HEK293 (cell line): Measurements from ENCODE around the gene HDLBP.

Source experiments
- CTCF ChIA-PET: fragments of 350-600 bp; formaldehyde crosslinking; extraction: SDS; loops from one replicate; lab custom pipeline; 2021; ENCODE audit warnings: antibody characterized with exemption; lab: Yijun Ruan, JAX
- POLR2A ChIA-PET: fragments of 300-600 bp; formaldehyde crosslinking; extraction: SDS; loops from one replicate; lab custom pipeline; 2020; ENCODE audit warnings: antibody characterized with exemption, inconsistent platforms; lab: Yijun Ruan, JAX
- H3K27ac ChIP-seq: fragments of 200-500 bp; sonication (Bioruptor generic); 2 replicates; pipeline ENCODE4 v1.5.1; 2014; ENCODE audit warnings: low read depth, low read length, control low read depth, inconsistent platforms; ENCODE audit errors: extremely low read depth
- H3K36me3 ChIP-seq, 2 experiments: fragments of 200-500 bp in 1 of 2; sonication (Bioruptor generic) in 1 of 2; 1 replicate in 1 of 2; 2 replicates in 1 of 2; pipeline ENCODE4 v1.5.1; 2014 to 2017; ENCODE audit warnings: inconsistent platforms in 2 of 2, low read length in 2 of 2; ENCODE audit not compliant: control insufficient read depth in 2 of 2, insufficient read depth in 1 of 2
- H3K4me1 ChIP-seq: fragments of 200-500 bp; sonication (Bioruptor generic); 2 replicates; pipeline ENCODE4 v1.5.1; 2014; ENCODE audit warnings: mild to moderate bottlenecking, low read length, inconsistent platforms; ENCODE audit not compliant: control insufficient read depth, insufficient read depth
- H3K4me3 ChIP-seq: 2 replicates; pipeline ENCODE4 v1.5.1; 2011; ENCODE audit warnings: low read depth, mild to moderate bottlenecking, control low read depth, low read length, moderate library complexity
- H3K9me3 ChIP-seq: fragments of 200-500 bp; sonication (Bioruptor generic); 2 replicates; pipeline ENCODE4 v1.5.1; 2014; ENCODE audit warnings: low read depth, low read length, inconsistent platforms; ENCODE audit not compliant: control insufficient read depth, insufficient read depth
- HOXD13 ChIP-seq: sonication (generic); formaldehyde crosslinking; IDR thresholded peaks from 2 replicates; pipeline ENCODE4 v1.8.0; 2022; ENCODE audit warnings: missing genetic modification reagents, borderline replicate concordance
- KLF7 ChIP-seq: fragments of 450-650 bp; formaldehyde crosslinking; IDR thresholded peaks from 2 replicates; pipeline ENCODE4 v1.5.1; 2016; ENCODE audit warnings: missing biosample characterization, missing genetic modification characterization, borderline replicate concordance
- ZBTB20 ChIP-seq: fragments of 450-650 bp; formaldehyde crosslinking; IDR thresholded peaks from 2 replicates; pipeline ENCODE4 v1.5.1; 2016; ENCODE audit warnings: missing biosample characterization, missing genetic modification characterization
- ZBTB8A ChIP-seq: fragments of 450-650 bp; formaldehyde crosslinking; IDR thresholded peaks from 2 replicates; pipeline ENCODE4 v1.5.1; 2016; ENCODE audit warnings: missing biosample characterization, missing genetic modification characterization
- ZNF112 ChIP-seq: fragments of 450-650 bp; formaldehyde crosslinking; IDR thresholded peaks from 2 replicates; pipeline ENCODE4 v1.5.0; 2017; ENCODE audit warnings: missing biosample characterization, missing genetic modification characterization
- ZNF138 ChIP-seq: fragments of 450-650 bp; formaldehyde crosslinking; IDR thresholded peaks from 2 replicates; pipeline ENCODE4 v1.5.1; 2016; ENCODE audit warnings: missing biosample characterization, missing genetic modification characterization, borderline replicate concordance
- ZNF184 ChIP-seq: fragments of 450-650 bp; IDR thresholded peaks from 2 replicates; pipeline ENCODE4 v1.5.1; 2018; ENCODE audit warnings: missing biosample characterization, mild to moderate bottlenecking, missing genetic modification characterization
- ZNF248 ChIP-seq: fragments of 450-650 bp; formaldehyde crosslinking; IDR thresholded peaks from 2 replicates; pipeline ENCODE4 v1.5.1; 2017; ENCODE audit warnings: missing biosample characterization, missing genetic modification characterization
- ZNF341 ChIP-seq: fragments of 450-650 bp; formaldehyde crosslinking; IDR thresholded peaks from 2 replicates; pipeline ENCODE4; 2016; ENCODE audit warnings: low read depth, missing biosample characterization, missing genetic modification characterization
- ZNF354C ChIP-seq: fragments of 450-650 bp; formaldehyde crosslinking; IDR thresholded peaks from 2 replicates; pipeline ENCODE4 v1.5.1; 2016; ENCODE audit warnings: missing biosample characterization, missing genetic modification characterization, low read depth, borderline replicate concordance
- ZNF394 ChIP-seq: fragments of 450-650 bp; formaldehyde crosslinking; IDR thresholded peaks from 2 replicates; pipeline ENCODE4 v1.5.1; 2016; ENCODE audit warnings: missing biosample characterization, missing genetic modification characterization, mild to moderate bottlenecking, moderate library complexity, borderline replicate concordance
- ZNF514 ChIP-seq: fragments of 450-650 bp; formaldehyde crosslinking; IDR thresholded peaks from 2 replicates; pipeline ENCODE4 v1.5.1; 2016; ENCODE audit warnings: missing biosample characterization, missing genetic modification characterization
- ZNF560 ChIP-seq: fragments of 450-650 bp; formaldehyde crosslinking; IDR thresholded peaks from 2 replicates; pipeline ENCODE4 v1.5.1; 2017; ENCODE audit warnings: missing biosample characterization, missing genetic modification characterization, borderline replicate concordance
- ZNF768 ChIP-seq: fragments of 450-650 bp; formaldehyde crosslinking; IDR thresholded peaks from 2 replicates; pipeline ENCODE4 v1.5.1; 2018; ENCODE audit warnings: missing biosample characterization, mild to moderate bottlenecking, missing genetic modification characterization
- TF ChIP-seq, protein P1 (sequence below): fragments of 450-650 bp; formaldehyde crosslinking; IDR thresholded peaks from 2 replicates; pipeline ENCODE4 v1.5.1; 2016; ENCODE audit warnings: missing biosample characterization, missing genetic modification characterization
- TF ChIP-seq, protein P2 (sequence below): fragments of 450-650 bp; formaldehyde crosslinking; IDR thresholded peaks from 2 replicates; pipeline ENCODE4 v1.5.1; 2016; ENCODE audit warnings: missing biosample characterization, missing genetic modification characterization
- TF ChIP-seq, protein P3 (sequence below): fragments of 450-650 bp; formaldehyde crosslinking; IDR thresholded peaks from 2 replicates; pipeline ENCODE4 v1.5.1; 2017; ENCODE audit warnings: missing biosample characterization, missing genetic modification characterization
- TF ChIP-seq, protein P4 (sequence below): fragments of 450-650 bp; formaldehyde crosslinking; IDR thresholded peaks from 2 replicates; pipeline ENCODE4 v1.5.1; 2016; ENCODE audit warnings: missing biosample characterization, missing genetic modification characterization

HDLBP gene

DNA sequence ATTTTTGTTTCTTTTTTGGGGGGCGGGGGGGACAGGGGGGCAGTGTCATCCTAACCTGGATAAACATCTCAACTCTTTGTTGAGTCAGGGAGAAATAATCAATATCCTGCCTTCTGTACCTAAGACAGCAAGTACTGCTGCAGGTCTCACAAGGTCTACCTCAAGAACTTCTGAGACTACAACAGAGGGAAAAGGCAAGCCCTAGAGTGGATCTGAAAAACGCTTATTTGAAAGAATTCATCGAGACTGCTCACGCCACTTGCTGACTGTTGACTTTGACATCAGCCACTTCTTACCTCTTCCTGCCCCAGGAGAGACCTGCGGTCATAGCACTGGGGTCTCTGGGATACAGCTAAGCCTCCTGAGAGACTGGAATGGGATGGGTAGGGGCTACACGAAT, 8.4 kb downstream of the HDLBP start:
- CTCF ChIA-PET, result no interaction called here
- TF ChIP-seq ZNF341 (tag by site-specific recombination) (no peak), ZNF184 (tag by site-specific recombination) (no peak)
- Histone ChIP-seq H3K36me3 (peaks cover 0 to 8% of the 10 kb centered on the region in 2 experiments; a peak in 1 of 3 replicates), H3K9me3 (no peaks in the 10 kb centered on the region), H3K4me1 (peaks cover 14% of the 10 kb centered on the region), H3K27ac (no peak overlapping the region), H3K4me3 (no peak overlapping the region)
- POLR2A ChIA-PET, result interaction anchor here (1.3 kb wide), 1 partner anchor 8 kb away, joined by 6 read pairs; the partner anchor contains the start of genes HDLBP and SEPTIN2

GRCh38 chr2:241304039-241304670, 11.3 kb downstream of the HDLBP start:
- no peak overlapping the region for H3K27ac ChIP-seq
- no peaks in the 10 kb centered on the region for H3K9me3 ChIP-seq
- ChIA-PET POLR2A (interaction anchor here (0.6 to 4.1 kb wide), 2 partner anchors 11 to 412 kb away, joined by 3 to 21 read pairs; partner anchors contain the start of genes HDLBP and SEPTIN2), CTCF (interaction anchor here (1.0 to 1.4 kb wide), 3 partner anchors 11 to 20 kb away, joined by 4 read pairs; partner anchors contain the start of gene HDLBP)
- peaks cover 8% of the 10 kb centered on the region for H3K4me1 ChIP-seq
- peaks cover 0 to 8% of the 10 kb centered on the region in 2 experiments; a peak in 1 of 3 replicates for H3K36me3 ChIP-seq
- H3K4me3 ChIP-seq, result no peak overlapping the region
- no peak for TF ChIP-seq ZNF138 (tag by site-specific recombination)
- no peak for TF ChIP-seq ZNF248
- TF ChIP-seq ZNF112 (tag by site-specific recombination), result no peak
- TF ChIP-seq ZBTB8A (tag by site-specific recombination), result no peak
- TF ChIP-seq, protein P1, sequence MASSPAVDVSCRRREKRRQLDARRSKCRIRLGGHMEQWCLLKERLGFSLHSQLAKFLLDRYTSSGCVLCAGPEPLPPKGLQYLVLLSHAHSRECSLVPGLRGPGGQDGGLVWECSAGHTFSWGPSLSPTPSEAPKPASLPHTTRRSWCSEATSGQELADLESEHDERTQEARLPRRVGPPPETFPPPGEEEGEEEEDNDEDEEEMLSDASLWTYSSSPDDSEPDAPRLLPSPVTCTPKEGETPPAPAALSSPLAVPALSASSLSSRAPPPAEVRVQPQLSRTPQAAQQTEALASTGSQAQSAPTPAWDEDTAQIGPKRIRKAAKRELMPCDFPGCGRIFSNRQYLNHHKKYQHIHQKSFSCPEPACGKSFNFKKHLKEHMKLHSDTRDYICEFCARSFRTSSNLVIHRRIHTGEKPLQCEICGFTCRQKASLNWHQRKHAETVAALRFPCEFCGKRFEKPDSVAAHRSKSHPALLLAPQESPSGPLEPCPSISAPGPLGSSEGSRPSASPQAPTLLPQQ, result no peak
- no peak for TF ChIP-seq ZNF514 (tag by site-specific recombination)
- TF ChIP-seq, protein P2, sequence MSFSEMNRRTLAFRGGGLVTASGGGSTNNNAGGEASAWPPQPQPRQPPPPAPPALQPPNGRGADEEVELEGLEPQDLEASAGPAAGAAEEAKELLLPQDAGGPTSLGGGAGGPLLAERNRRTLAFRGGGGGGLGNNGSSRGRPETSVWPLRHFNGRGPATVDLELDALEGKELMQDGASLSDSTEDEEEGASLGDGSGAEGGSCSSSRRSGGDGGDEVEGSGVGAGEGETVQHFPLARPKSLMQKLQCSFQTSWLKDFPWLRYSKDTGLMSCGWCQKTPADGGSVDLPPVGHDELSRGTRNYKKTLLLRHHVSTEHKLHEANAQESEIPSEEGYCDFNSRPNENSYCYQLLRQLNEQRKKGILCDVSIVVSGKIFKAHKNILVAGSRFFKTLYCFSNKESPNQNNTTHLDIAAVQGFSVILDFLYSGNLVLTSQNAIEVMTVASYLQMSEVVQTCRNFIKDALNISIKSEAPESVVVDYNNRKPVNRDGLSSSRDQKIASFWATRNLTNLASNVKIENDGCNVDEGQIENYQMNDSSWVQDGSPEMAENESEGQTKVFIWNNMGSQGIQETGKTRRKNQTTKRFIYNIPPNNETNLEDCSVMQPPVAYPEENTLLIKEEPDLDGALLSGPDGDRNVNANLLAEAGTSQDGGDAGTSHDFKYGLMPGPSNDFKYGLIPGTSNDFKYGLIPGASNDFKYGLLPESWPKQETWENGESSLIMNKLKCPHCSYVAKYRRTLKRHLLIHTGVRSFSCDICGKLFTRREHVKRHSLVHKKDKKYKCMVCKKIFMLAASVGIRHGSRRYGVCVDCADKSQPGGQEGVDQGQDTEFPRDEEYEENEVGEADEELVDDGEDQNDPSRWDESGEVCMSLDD, result no peak
- no peak for TF ChIP-seq HOXD13 (CRISPR knock-in tag)
- TF ChIP-seq, protein P3, sequence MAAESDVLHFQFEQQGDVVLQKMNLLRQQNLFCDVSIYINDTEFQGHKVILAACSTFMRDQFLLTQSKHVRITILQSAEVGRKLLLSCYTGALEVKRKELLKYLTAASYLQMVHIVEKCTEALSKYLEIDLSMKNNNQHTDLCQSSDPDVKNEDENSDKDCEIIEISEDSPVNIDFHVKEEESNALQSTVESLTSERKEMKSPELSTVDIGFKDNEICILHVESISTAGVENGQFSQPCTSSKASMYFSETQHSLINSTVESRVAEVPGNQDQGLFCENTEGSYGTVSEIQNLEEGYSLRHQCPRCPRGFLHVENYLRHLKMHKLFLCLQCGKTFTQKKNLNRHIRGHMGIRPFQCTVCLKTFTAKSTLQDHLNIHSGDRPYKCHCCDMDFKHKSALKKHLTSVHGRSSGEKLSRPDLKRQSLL (tag by site-specific recombination), result no peak
- no peak for TF ChIP-seq ZNF394
- no peak for TF ChIP-seq ZBTB20 (tag by site-specific recombination)
- TF ChIP-seq ZNF560 (tag by site-specific recombination), result no peak
- TF ChIP-seq, protein P4, sequence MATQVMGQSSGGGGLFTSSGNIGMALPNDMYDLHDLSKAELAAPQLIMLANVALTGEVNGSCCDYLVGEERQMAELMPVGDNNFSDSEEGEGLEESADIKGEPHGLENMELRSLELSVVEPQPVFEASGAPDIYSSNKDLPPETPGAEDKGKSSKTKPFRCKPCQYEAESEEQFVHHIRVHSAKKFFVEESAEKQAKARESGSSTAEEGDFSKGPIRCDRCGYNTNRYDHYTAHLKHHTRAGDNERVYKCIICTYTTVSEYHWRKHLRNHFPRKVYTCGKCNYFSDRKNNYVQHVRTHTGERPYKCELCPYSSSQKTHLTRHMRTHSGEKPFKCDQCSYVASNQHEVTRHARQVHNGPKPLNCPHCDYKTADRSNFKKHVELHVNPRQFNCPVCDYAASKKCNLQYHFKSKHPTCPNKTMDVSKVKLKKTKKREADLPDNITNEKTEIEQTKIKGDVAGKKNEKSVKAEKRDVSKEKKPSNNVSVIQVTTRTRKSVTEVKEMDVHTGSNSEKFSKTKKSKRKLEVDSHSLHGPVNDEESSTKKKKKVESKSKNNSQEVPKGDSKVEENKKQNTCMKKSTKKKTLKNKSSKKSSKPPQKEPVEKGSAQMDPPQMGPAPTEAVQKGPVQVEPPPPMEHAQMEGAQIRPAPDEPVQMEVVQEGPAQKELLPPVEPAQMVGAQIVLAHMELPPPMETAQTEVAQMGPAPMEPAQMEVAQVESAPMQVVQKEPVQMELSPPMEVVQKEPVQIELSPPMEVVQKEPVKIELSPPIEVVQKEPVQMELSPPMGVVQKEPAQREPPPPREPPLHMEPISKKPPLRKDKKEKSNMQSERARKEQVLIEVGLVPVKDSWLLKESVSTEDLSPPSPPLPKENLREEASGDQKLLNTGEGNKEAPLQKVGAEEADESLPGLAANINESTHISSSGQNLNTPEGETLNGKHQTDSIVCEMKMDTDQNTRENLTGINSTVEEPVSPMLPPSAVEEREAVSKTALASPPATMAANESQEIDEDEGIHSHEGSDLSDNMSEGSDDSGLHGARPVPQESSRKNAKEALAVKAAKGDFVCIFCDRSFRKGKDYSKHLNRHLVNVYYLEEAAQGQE (tag by site-specific recombination), result no peak
- TF ChIP-seq ZNF354C (tag by site-specific recombination), result no peak
- TF ChIP-seq ZNF768, result no peak
- TF ChIP-seq KLF7 (tag by site-specific recombination), result no peak
